HepG2 (cell line): Measurements from ENCODE around the gene HNRNPA1. TPM values are rescaled to one million over a fixed set of nuclear protein-coding genes. Genes with fewer than 3 reads are reported as not detected.

Experiments used
- ATF2 ChIP-seq: sonication (generic); formaldehyde crosslinking; IDR thresholded peaks from 2 replicates; pipeline ENCODE4 v1.4.0; 2020; ENCODE audit warnings: missing genetic modification reagents
- ELF3 ChIP-seq: IDR thresholded peaks from 2 replicates; pipeline ENCODE4 v1.6.1; 2016; ENCODE audit warnings: missing genetic modification reagents, missing compliant biosample characterization
- ETV5 ChIP-seq: IDR thresholded peaks from 2 replicates; pipeline ENCODE4 v1.6.1; 2018; ENCODE audit warnings: missing biosample characterization, missing genetic modification reagents, inconsistent platforms, borderline replicate concordance
- FOXA3 ChIP-seq: IDR thresholded peaks from 2 replicates; pipeline ENCODE4 v1.6.1; 2016; ENCODE audit warnings: missing genetic modification reagents, missing compliant biosample characterization
- GATAD2A ChIP-seq: IDR thresholded peaks from 2 replicates; pipeline ENCODE4 v1.6.1; 2016
- GPN1 ChIP-seq: sonication (generic); formaldehyde crosslinking; IDR thresholded peaks from 2 replicates; pipeline ENCODE4 v1.5.1; 2020; ENCODE audit warnings: missing genetic modification reagents, borderline replicate concordance
- KMT2B ChIP-seq: IDR thresholded peaks from 2 replicates; pipeline ENCODE4 v1.6.1; 2016; ENCODE audit warnings: missing genetic modification reagents, missing compliant biosample characterization
- MXD3 ChIP-seq: IDR thresholded peaks from 2 replicates; pipeline ENCODE4 v1.6.1; 2016; ENCODE audit warnings: mild to moderate bottlenecking, missing biosample characterization, missing genetic modification reagents
- NBN ChIP-seq: fragments of 450-650 bp; conservative IDR thresholded peaks from 2 replicates; pipeline ENCODE4 v1.6.1; 2017
- NFE2 ChIP-seq: sonication (generic); formaldehyde crosslinking; IDR thresholded peaks from 2 replicates; pipeline ENCODE4 v1.4.0; 2020; ENCODE audit warnings: missing genetic modification reagents
- NFE2L2 ChIP-seq: fragments of 150-350 bp; IDR thresholded peaks from 2 replicates; pipeline ENCODE4 v1.6.1; 2014; ENCODE audit warnings: low read length
- NR1H2 ChIP-seq: sonication (generic); formaldehyde crosslinking; IDR thresholded peaks from 2 replicates; pipeline ENCODE4 v1.8.1; 2022; ENCODE audit warnings: low read depth, missing genetic modification reagents, borderline replicate concordance
- POGZ ChIP-seq: sonication (generic); formaldehyde crosslinking; IDR thresholded peaks from 2 replicates; pipeline ENCODE4 v1.4.0; 2020; ENCODE audit warnings: mild to moderate bottlenecking, missing genetic modification reagents
- RORA ChIP-seq: sonication (generic); formaldehyde crosslinking; IDR thresholded peaks from 2 replicates; pipeline ENCODE4 v1.5.0; 2020; ENCODE audit warnings: mild to moderate bottlenecking, missing genetic modification reagents, moderate library complexity
- SAP130 ChIP-seq: IDR thresholded peaks from 2 replicates; pipeline ENCODE4 v1.6.1; 2016; ENCODE audit warnings: low read depth
- SETDB1 ChIP-seq: sonication (generic); formaldehyde crosslinking; IDR thresholded peaks from 2 replicates; pipeline ENCODE4 v1.5.1; 2020; ENCODE audit warnings: missing genetic modification reagents, mild to moderate bottlenecking, borderline replicate concordance
- SKIL ChIP-seq: sonication (generic); formaldehyde crosslinking; IDR thresholded peaks from 2 replicates; pipeline ENCODE4 v1.8.0; 2022; ENCODE audit warnings: missing genetic modification reagents, mild to moderate bottlenecking, moderate library complexity, borderline replicate concordance
- TGIF2 ChIP-seq: IDR thresholded peaks from 2 replicates; pipeline ENCODE4 v1.6.1; 2016; ENCODE audit warnings: control low read depth, missing compliant biosample characterization
- THAP11 ChIP-seq: IDR thresholded peaks from 2 replicates; pipeline ENCODE4 v1.6.1; 2016; ENCODE audit warnings: missing biosample characterization, missing genetic modification reagents
- TP53 ChIP-seq: sonication (generic); formaldehyde crosslinking; conservative IDR thresholded peaks from 2 replicates; pipeline ENCODE4 v1.4.0; 2020; ENCODE audit warnings: missing genetic modification reagents
- ZNF18 ChIP-seq: sonication (generic); formaldehyde crosslinking; IDR thresholded peaks from 2 replicates; pipeline ENCODE4 v1.8.0; 2022; ENCODE audit warnings: mild to moderate bottlenecking, missing genetic modification reagents; ENCODE audit not compliant: insufficient replicate concordance
- ZNF253 ChIP-seq: sonication (generic); formaldehyde crosslinking; IDR thresholded peaks from 2 replicates; pipeline ENCODE4 v1.8.0; 2022; ENCODE audit warnings: mild to moderate bottlenecking, missing genetic modification reagents, borderline replicate concordance
- ZNF292 ChIP-seq: sonication (generic); formaldehyde crosslinking; IDR thresholded peaks from 2 replicates; pipeline ENCODE4 v1.8.1; 2022; ENCODE audit warnings: mild to moderate bottlenecking, low read depth, missing genetic modification reagents, borderline replicate concordance
- ZNF329 ChIP-seq: sonication (generic); formaldehyde crosslinking; IDR thresholded peaks from 2 replicates; pipeline ENCODE4 v1.9.0; 2021; ENCODE audit warnings: low read depth, mild to moderate bottlenecking, missing genetic modification reagents
- ZNF432 ChIP-seq: sonication (generic); formaldehyde crosslinking; IDR thresholded peaks from 2 replicates; pipeline ENCODE4 v1.5.0; 2020; ENCODE audit warnings: missing genetic modification reagents, mild to moderate bottlenecking, borderline replicate concordance
- ZNF549 ChIP-seq: sonication (generic); formaldehyde crosslinking; IDR thresholded peaks from 2 replicates; pipeline ENCODE4 v1.5.0; 2020; ENCODE audit warnings: missing genetic modification reagents
- ZNF724P ChIP-seq: sonication (generic); formaldehyde crosslinking; IDR thresholded peaks from 2 replicates; pipeline ENCODE4 v1.8.0; 2022; ENCODE audit warnings: missing genetic modification reagents, borderline replicate concordance
- polyA plus RNA-seq, 8 experiments: library from polyadenylated mRNA; depleted of rRNA in 3 of 8; stranded (reverse) in 7 of 8; unstranded in 1 of 8; fragments of >200 nt; fragmentation: Illumina TruSeq in 4 of 8; extraction: Trizol in 4 of 8; gene quantifications; 2 replicates each; pipeline versions ENCODE4 v1.2.1 to v1.2.3, GENCODE V29; 2011 to 2016; ENCODE audit warnings: low read depth in 4 of 8, missing spikeins in 1 of 8, mixed read lengths in 1 of 8; ENCODE audit not compliant: insufficient read depth in 1 of 8
- total RNA-seq, 5 experiments: library from RNA; depleted of rRNA; stranded (reverse); fragments of >200 nt; fragmentation: Illumina TruSeq; extraction: Trizol; gene quantifications; 2 replicates each; pipeline ENCODE4 v1.2.3, GENCODE V29; 2016; ENCODE audit warnings: low read depth in 1 of 5

Gene HNRNPA1
- total and polyA plus RNA-seq, 2 of the 13 experiments (the other 11 are each of a cell fraction or from before 2014, with no cell fraction given) = 535 to 1,820 TPM

GRCh38 chr12:54324617-54325441 is 44.3 kb downstream of the HNRNPA1 start, which contains the start of gene COPZ1 (continued):
- TF ChIP-seq POGZ (peak; percentile 35), ZNF432 (CRISPR knock-in tag) (no peak), FOXA3 (CRISPR knock-in tag) (no peak; the same call in 1 of the 2 replicates), ETV5 (CRISPR knock-in tag) (peak; percentile 58; the same call in 1 of the 2 replicates), NBN (no peak), TGIF2 (CRISPR knock-in tag) (peak; percentile 30; the same call in 1 of the 2 replicates), NR1H2 (CRISPR knock-in tag) (no peak), ZNF549 (CRISPR knock-in tag) (no peak), MXD3 (CRISPR knock-in tag) (peak; percentile 71), ATF2 (CRISPR knock-in tag) (no peak), ZNF292 (CRISPR knock-in tag) (no peak), KMT2B (CRISPR knock-in tag) (peak; percentile 81), ZNF724P (no peak), RORA (CRISPR knock-in tag) (no peak), ELF3 (CRISPR knock-in tag) (no peak; the same call in none of the 2 replicates), TP53 (CRISPR knock-in tag) (no peak), ZNF329 (CRISPR knock-in tag) (no peak), SAP130 (CRISPR knock-in tag) (peak; percentile 82), SETDB1 (no peak), ZNF253 (no peak), ZNF18 (CRISPR knock-in tag) (no peak), NFE2L2 (no peak), THAP11 (CRISPR knock-in tag) (peak; percentile 74), GPN1 (CRISPR knock-in tag) (no peak), GATAD2A (CRISPR knock-in tag) (no peak), NFE2 (CRISPR knock-in tag) (no peak), SKIL (CRISPR knock-in tag) (no peak)
